ENCODE data around the gene USP46.

Gene USP46

DNA sequence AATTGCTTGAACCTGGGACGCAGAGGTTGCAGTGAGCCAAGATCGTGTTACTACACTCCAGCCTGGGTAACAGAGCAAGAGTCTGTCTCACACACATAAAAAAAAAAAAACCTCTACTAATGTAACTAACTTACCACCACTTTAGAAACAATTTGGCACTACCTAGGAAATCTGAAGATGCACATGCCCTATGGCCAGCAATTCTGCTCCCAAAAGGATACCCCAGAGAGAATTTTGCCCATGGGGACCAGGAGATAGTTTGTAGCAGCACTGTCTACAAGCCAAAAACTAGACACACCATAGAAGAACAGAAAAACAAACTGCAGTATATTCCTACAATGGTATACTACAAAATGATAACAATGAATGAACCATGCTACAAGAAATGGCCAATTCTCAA lies 37.5 kb downstream of the USP46 start:
- Histone ChIP-seq H3K9me3 (ENCODE audit: insufficient read depth, low read depth, low read length) (no peaks in the 10 kb centered on the region), H3F3A (ENCODE audit: low read depth) (no peaks in the 10 kb centered on the region), H3K9ac (ENCODE audit: low read depth, low read length, poor library complexity, severe bottlenecking) (no peak overlapping the region), H3K36me3 (ENCODE audit: insufficient read depth, low read length) (peaks cover 27% of the 10 kb centered on the region), H3K4me1 (ENCODE audit: insufficient read depth, low read length, poor library complexity, severe bottlenecking) (no peaks in the 10 kb centered on the region), H3K4me2 (ENCODE audit: low read depth, low read length, poor library complexity, severe bottlenecking) (no peak overlapping the region), H3K27me3 (ENCODE audit: insufficient read depth, low read length, poor library complexity, severe bottlenecking) (no peaks in the 10 kb centered on the region), H3K4me3 (ENCODE audit: low read length, poor library complexity, severe bottlenecking) (no peak overlapping the region), H3K9me2 (replicated peaks; ENCODE audit: low read depth, low read length) (no peaks in the 10 kb centered on the region), H3K79me2 (ENCODE audit: insufficient read depth, low read length) (no peaks in the 10 kb centered on the region), H2AFZ (ENCODE audit: low read length) (no peak overlapping the region), H4K20me1 (ENCODE audit: insufficient read depth, low read length, poor library complexity, severe bottlenecking) (no peaks in the 10 kb centered on the region)
- TF ChIP-seq, protein P1, sequence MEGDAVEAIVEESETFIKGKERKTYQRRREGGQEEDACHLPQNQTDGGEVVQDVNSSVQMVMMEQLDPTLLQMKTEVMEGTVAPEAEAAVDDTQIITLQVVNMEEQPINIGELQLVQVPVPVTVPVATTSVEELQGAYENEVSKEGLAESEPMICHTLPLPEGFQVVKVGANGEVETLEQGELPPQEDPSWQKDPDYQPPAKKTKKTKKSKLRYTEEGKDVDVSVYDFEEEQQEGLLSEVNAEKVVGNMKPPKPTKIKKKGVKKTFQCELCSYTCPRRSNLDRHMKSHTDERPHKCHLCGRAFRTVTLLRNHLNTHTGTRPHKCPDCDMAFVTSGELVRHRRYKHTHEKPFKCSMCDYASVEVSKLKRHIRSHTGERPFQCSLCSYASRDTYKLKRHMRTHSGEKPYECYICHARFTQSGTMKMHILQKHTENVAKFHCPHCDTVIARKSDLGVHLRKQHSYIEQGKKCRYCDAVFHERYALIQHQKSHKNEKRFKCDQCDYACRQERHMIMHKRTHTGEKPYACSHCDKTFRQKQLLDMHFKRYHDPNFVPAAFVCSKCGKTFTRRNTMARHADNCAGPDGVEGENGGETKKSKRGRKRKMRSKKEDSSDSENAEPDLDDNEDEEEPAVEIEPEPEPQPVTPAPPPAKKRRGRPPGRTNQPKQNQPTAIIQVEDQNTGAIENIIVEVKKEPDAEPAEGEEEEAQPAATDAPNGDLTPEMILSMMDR (conservative IDR thresholded peaks at IDR 0.05; ENCODE audit: low read length), result no peak
- TF ChIP-seq EZH2phosphoT487 (IDR thresholded peaks at IDR 0.05; ENCODE audit: borderline replicate concordance), result no peak

DNA sequence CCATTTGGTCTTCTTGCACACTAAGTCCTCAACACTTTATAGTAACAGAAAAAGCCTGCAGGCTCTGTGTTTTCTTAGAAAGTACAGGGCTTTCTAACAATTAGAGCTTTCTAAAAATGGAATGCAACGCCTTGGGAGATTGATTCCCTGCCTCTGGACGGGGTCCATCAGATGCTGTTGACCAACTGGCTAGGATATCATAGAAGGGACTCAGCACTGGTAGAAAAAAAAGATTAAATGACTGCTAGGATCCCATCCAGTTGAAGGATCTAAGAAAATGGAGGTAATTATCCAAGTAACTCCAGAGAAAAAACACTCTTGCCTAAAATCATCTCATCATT lies 39.5 kb downstream of the USP46 start:
- Histone ChIP-seq H2AFZ (ENCODE audit: low read length) (no peak overlapping the region), H3K79me2 (ENCODE audit: insufficient read depth, low read length) (no peaks in the 10 kb centered on the region), H3K9ac (ENCODE audit: low read depth, low read length, poor library complexity, severe bottlenecking) (no peak overlapping the region), H3K27me3 (ENCODE audit: insufficient read depth, low read length, poor library complexity, severe bottlenecking) (no peaks in the 10 kb centered on the region), H3F3A (ENCODE audit: low read depth) (no peaks in the 10 kb centered on the region), H3K9me2 (replicated peaks; ENCODE audit: low read depth, low read length) (no peaks in the 10 kb centered on the region), H3K36me3 (ENCODE audit: insufficient read depth, low read length) (peaks cover 11% of the 10 kb centered on the region), H3K9me3 (ENCODE audit: insufficient read depth, low read depth, low read length) (no peaks in the 10 kb centered on the region), H3K4me2 (ENCODE audit: low read depth, low read length, poor library complexity, severe bottlenecking) (no peak overlapping the region), H3K4me3 (ENCODE audit: low read length, poor library complexity, severe bottlenecking) (no peak overlapping the region), H4K20me1 (ENCODE audit: insufficient read depth, low read length, poor library complexity, severe bottlenecking) (no peaks in the 10 kb centered on the region), H3K4me1 (ENCODE audit: insufficient read depth, low read length, poor library complexity, severe bottlenecking) (no peaks in the 10 kb centered on the region)
- TF ChIP-seq EZH2phosphoT487 (IDR thresholded peaks at IDR 0.05; ENCODE audit: borderline replicate concordance), result no peak
- TF ChIP-seq, protein P1 (conservative IDR thresholded peaks at IDR 0.05; ENCODE audit: low read length), result no peak

DNA sequence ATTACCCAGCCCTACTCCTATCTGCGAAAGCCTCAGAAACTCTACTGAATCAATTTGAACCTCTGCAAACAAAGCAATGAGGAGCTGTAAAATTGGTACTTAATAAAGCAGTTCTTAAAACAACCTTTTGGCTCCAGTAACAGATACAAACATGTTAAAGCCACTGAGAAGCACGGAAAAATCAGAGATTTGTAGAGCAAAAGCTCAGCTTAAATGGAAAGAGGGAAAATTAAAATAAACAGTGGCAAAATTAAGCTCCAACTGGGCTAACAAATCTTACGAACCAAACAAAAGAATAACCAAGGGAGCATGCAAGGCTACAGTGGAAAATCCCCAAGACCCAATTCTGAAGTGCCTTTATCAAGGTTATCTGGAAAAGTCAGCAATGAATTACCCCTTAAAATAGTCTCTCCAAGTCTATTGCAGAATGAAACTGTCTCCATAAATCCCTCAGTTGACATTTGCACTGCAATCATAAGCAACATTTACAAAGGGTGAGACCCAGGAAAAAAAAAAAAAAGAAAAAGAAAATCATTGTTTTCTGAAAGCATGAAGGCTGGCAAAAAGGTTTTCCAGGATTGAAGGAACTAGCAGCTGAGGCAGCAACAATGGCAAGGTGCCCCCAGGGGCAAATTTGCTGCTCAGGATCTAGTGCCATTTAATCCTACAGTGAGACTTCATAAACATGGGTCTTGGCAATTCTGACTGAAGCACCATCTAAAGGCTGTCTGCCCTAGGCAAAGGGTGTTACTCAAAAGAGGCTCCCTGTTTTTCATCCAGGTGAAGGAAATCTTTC lies 40.1 kb downstream of the USP46 start:
- no peak for TF ChIP-seq EZH2phosphoT487 (IDR thresholded peaks at IDR 0.05; ENCODE audit: borderline replicate concordance)
- TF ChIP-seq, protein P1 (conservative IDR thresholded peaks at IDR 0.05; ENCODE audit: low read length), result no peak
- H3F3A ChIP-seq (ENCODE audit: low read depth), result no peaks in the 10 kb centered on the region
- no peaks in the 10 kb centered on the region for H3K9me3 ChIP-seq (ENCODE audit: insufficient read depth, low read depth, low read length)

More for the DNA sequence above, 40.1 kb downstream of the USP46 start:
- Histone ChIP-seq H3K9ac (ENCODE audit: low read depth, low read length, poor library complexity, severe bottlenecking) (no peak overlapping the region), H3K27me3 (ENCODE audit: insufficient read depth, low read length, poor library complexity, severe bottlenecking) (no peaks in the 10 kb centered on the region), H3K4me3 (ENCODE audit: low read length, poor library complexity, severe bottlenecking) (no peak overlapping the region), H3K9me2 (replicated peaks; ENCODE audit: low read depth, low read length) (no peaks in the 10 kb centered on the region), H4K20me1 (ENCODE audit: insufficient read depth, low read length, poor library complexity, severe bottlenecking) (no peaks in the 10 kb centered on the region), H3K4me2 (ENCODE audit: low read depth, low read length, poor library complexity, severe bottlenecking) (no peak overlapping the region), H2AFZ (ENCODE audit: low read length) (no peak overlapping the region), H3K79me2 (ENCODE audit: insufficient read depth, low read length) (no peaks in the 10 kb centered on the region), H3K4me1 (ENCODE audit: insufficient read depth, low read length, poor library complexity, severe bottlenecking) (no peaks in the 10 kb centered on the region), H3K36me3 (ENCODE audit: insufficient read depth, low read length) (peaks cover 8% of the 10 kb centered on the region)
